Measurements from ENCODE around the gene VPS37B. TPM values are rescaled to one million over a fixed set of nuclear protein-coding genes. Genes with fewer than 3 reads are reported as not detected.
A peak's percentile ranks its signal among the peaks of the same experiment; 100 is the strongest.

VPS37B gene
- total RNA-seq, 1 experiment from 2014 or later = 24.0 TPM

DNA sequence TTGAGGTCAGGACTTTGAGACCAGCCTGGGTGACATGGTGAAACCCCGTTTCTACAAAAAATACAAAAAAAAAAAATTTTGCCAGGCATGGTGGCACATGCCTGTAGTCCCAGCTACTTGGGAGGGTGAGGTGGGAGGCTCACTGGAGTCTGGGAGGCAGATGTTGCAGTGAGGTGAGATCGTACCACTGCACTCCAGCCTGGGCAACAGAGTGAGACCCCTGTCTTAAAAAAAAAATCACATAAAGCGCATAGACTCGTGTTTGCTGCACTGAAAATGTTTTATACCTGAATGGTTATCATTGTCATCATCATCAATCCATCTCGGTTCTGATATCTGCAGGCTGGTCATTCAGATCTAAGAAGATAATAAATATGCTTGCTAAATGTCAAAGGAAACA lies 24.8 kb upstream of the VPS37B start:
- intact Hi-C loops (cut with micrococcal nuclease; ENCODE audit: unreplicated experiment) = no loop called here
- no peaks in the 10 kb centered on the region for H3K4me1 Mint-ChIP-seq (ENCODE audit: low read depth, unreplicated experiment)
- no peak overlapping the region for H3K4me3 Mint-ChIP-seq (ENCODE audit: unreplicated experiment)
- Histone ChIP-seq H3K9me3 (no peaks in the 10 kb centered on the region), H3K36me3 (ENCODE audit: control insufficient read depth, insufficient read depth, low read length) (no peaks in the 10 kb centered on the region), H3K4me1 (no peaks in the 10 kb centered on the region), H3K27me3 (replicated peaks; ENCODE audit: control insufficient read depth, insufficient read depth, low read length) (no peaks in the 10 kb centered on the region), H3K4me3 (ENCODE audit: low read depth, low read length) (no peak overlapping the region)
- no peaks in the 10 kb centered on the region for H3K36me3 Mint-ChIP-seq (ENCODE audit: insufficient read depth, unreplicated experiment)
- POLR2A ChIA-PET = no interaction called here
- no peak for DNase-seq
- no peak overlapping the region for H3K27ac Mint-ChIP-seq (ENCODE audit: unreplicated experiment)
- CTCF ChIA-PET = no interaction called here
- no peaks in the 10 kb centered on the region for H3K9me3 Mint-ChIP-seq (ENCODE audit: unreplicated experiment)
- TF ChIP-seq, protein P1, sequence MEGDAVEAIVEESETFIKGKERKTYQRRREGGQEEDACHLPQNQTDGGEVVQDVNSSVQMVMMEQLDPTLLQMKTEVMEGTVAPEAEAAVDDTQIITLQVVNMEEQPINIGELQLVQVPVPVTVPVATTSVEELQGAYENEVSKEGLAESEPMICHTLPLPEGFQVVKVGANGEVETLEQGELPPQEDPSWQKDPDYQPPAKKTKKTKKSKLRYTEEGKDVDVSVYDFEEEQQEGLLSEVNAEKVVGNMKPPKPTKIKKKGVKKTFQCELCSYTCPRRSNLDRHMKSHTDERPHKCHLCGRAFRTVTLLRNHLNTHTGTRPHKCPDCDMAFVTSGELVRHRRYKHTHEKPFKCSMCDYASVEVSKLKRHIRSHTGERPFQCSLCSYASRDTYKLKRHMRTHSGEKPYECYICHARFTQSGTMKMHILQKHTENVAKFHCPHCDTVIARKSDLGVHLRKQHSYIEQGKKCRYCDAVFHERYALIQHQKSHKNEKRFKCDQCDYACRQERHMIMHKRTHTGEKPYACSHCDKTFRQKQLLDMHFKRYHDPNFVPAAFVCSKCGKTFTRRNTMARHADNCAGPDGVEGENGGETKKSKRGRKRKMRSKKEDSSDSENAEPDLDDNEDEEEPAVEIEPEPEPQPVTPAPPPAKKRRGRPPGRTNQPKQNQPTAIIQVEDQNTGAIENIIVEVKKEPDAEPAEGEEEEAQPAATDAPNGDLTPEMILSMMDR (IDR thresholded peaks at IDR 0.05; ENCODE audit: insufficient read depth in 1 of 2, low read depth in 1 of 2, low read length in 1 of 2, severe bottlenecking in 1 of 2, unreplicated experiment in 1 of 2) = no peak
- no peaks in the 10 kb centered on the region for H3K27me3 Mint-ChIP-seq (ENCODE audit: insufficient read depth, unreplicated experiment)
- no TSS peak for BruUV-seq (replicated peaks)

DNA sequence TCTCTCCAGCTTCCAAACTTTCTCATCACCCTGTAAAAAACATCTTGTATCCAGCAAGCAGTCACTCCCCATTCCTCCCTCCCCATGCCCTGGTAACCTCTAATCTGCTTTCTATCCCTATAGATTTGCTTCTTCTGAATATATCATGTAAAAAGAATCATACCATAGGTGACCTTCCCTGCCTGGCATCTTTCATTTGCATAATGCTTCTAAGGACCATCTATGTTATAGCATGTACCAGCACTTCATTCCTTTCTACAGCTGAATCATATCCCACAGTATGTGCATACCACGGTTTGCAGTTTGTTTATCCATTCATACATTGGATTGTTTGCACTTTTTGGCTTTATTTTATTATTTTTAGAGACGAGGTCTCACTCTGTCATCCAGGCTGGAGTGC lies 22.9 kb upstream of the VPS37B start:
- H3K4me1 Mint-ChIP-seq (ENCODE audit: low read depth, unreplicated experiment) = no peaks in the 10 kb centered on the region
- Histone ChIP-seq H3K4me3 (ENCODE audit: low read depth, low read length) (no peak overlapping the region), H3K27me3 (replicated peaks; ENCODE audit: control insufficient read depth, insufficient read depth, low read length) (no peaks in the 10 kb centered on the region), H3K4me1 (no peaks in the 10 kb centered on the region), H3K9me3 (no peaks in the 10 kb centered on the region), H3K36me3 (ENCODE audit: control insufficient read depth, insufficient read depth, low read length) (no peaks in the 10 kb centered on the region)
- H3K9me3 Mint-ChIP-seq (ENCODE audit: unreplicated experiment) = no peaks in the 10 kb centered on the region
- no TSS peak for BruUV-seq (replicated peaks)
- H3K27me3 Mint-ChIP-seq (ENCODE audit: insufficient read depth, unreplicated experiment) = no peaks in the 10 kb centered on the region
- H3K27ac Mint-ChIP-seq (ENCODE audit: unreplicated experiment) = no peak overlapping the region
- TF ChIP-seq, protein P1 (IDR thresholded peaks at IDR 0.05; ENCODE audit: insufficient read depth in 1 of 2, low read depth in 1 of 2, low read length in 1 of 2, severe bottlenecking in 1 of 2, unreplicated experiment in 1 of 2) = no peak
- DNase-seq = no peak
- H3K4me3 Mint-ChIP-seq (ENCODE audit: unreplicated experiment) = no peak overlapping the region
- ChIA-PET CTCF (no interaction called here), POLR2A (no interaction called here)
- intact Hi-C loops (cut with micrococcal nuclease; ENCODE audit: unreplicated experiment) = no loop called here
- no peaks in the 10 kb centered on the region for H3K36me3 Mint-ChIP-seq (ENCODE audit: insufficient read depth, unreplicated experiment)

DNA sequence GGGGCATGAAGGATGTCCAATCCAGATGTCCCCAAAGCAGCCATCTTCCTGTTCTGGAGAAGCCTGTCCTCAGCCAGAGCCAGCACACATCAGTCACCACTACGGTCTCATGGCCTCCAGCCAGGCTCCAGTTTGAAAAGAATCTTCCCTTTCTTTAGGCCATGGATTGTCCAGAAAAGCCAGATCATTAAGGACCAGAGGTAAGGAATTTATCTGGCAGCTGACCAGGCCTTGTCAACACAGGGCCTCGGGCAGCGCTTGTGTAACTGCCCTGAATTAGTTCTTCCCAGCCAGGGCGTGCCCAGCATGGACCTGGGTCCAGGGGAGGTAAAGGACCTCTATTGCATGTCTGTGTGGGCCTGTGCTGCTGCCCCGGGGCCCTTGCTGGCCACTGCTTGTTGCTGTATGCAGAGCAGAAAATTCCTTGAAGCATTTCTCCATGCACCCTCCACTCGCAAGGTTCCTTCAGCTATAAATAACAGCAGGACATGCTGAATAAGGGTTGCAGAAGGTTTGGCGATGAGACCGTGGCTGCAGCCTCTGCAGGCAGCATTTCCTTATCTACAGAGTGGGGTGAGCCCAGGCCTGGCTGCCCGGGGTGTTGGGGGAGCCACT lies 21.7 kb upstream of the VPS37B start:
- intact Hi-C loops (cut with micrococcal nuclease; ENCODE audit: unreplicated experiment) = no loop called here
- H3K4me1 ChIP-seq = no peaks in the 10 kb centered on the region
- Mint-ChIP-seq H3K4me3 (ENCODE audit: unreplicated experiment) (no peak overlapping the region), H3K4me1 (ENCODE audit: low read depth, unreplicated experiment) (no peaks in the 10 kb centered on the region), H3K9me3 (ENCODE audit: unreplicated experiment) (no peaks in the 10 kb centered on the region), H3K36me3 (ENCODE audit: insufficient read depth, unreplicated experiment) (no peaks in the 10 kb centered on the region), H3K27me3 (ENCODE audit: insufficient read depth, unreplicated experiment) (no peaks in the 10 kb centered on the region), H3K27ac (ENCODE audit: unreplicated experiment) (no peak overlapping the region)
- DNase-seq = peak; percentile 46 to 77
- H3K4me3 ChIP-seq (ENCODE audit: low read depth, low read length) = no peak overlapping the region
- CTCF ChIA-PET = no interaction called here
- POLR2A ChIA-PET = no interaction called here
- no peaks in the 10 kb centered on the region for H3K9me3 ChIP-seq
- TF ChIP-seq, protein P1 (IDR thresholded peaks at IDR 0.05; ENCODE audit: insufficient read depth in 1 of 2, low read depth in 1 of 2, low read length in 1 of 2, severe bottlenecking in 1 of 2, unreplicated experiment in 1 of 2) = no peak
- no TSS peak for BruUV-seq (replicated peaks)
- H3K27me3 ChIP-seq (replicated peaks; ENCODE audit: control insufficient read depth, insufficient read depth, low read length) = no peaks in the 10 kb centered on the region
- H3K36me3 ChIP-seq (ENCODE audit: control insufficient read depth, insufficient read depth, low read length) = no peaks in the 10 kb centered on the region
